ENCODE results near the gene CDH13. TPM values are rescaled to one million over a fixed set of nuclear protein-coding genes. Genes with fewer than 3 reads are reported as not detected.

The CDH13 gene
- total RNA-seq, 1 experiment from 2014 or later: 2.1 TPM

GRCh38 chr16:83306961-83307593 is 680.3 kb downstream of the CDH13 start:
- H3K27ac ChIP-seq (ENCODE audit: low read depth, low read length, poor library complexity, severe bottlenecking): no peak overlapping the region
- ChIA-PET POLR2A (ENCODE audit: low non-redundant PET) (no interaction called here), CTCF (no interaction called here)
- intact Hi-C loops (cut with micrococcal nuclease; ENCODE audit: unreplicated experiment): no loop called here
- no peak overlapping the region for H3K4me3 ChIP-seq (ENCODE audit: low read depth, low read length, poor library complexity, severe bottlenecking)
- no peaks in the 10 kb centered on the region for H3K4me1 ChIP-seq (ENCODE audit: insufficient read depth, low read length, poor library complexity, severe bottlenecking)
- no peaks in the 10 kb centered on the region for H3K36me3 ChIP-seq (ENCODE audit: insufficient read depth, low read length, poor library complexity, severe bottlenecking)
- peaks cover 64% of the 10 kb centered on the region for H3K27me3 ChIP-seq (replicated peaks; ENCODE audit: insufficient read depth, low read depth, low read length, poor library complexity)
- no TSS peak for BruUV-seq (replicated peaks)
- TF ChIP-seq CTCF (conservative IDR thresholded peaks at IDR 0.05; ENCODE audit: low read depth, low read length): no peak
- no peak for TF ChIP-seq EZH2 (IDR thresholded peaks at IDR 0.05; ENCODE audit: borderline replicate concordance, low read depth, low read length, poor library complexity, severe bottlenecking)
- H3K9me3 ChIP-seq (ENCODE audit: low read depth, low read length, poor library complexity, severe bottlenecking): no peaks in the 10 kb centered on the region
- no peak for DNase-seq (ENCODE audit: low spot score)

- no peaks in the 10 kb centered on the region for H3K4me1 ChIP-seq (ENCODE audit: insufficient read depth, low read length, poor library complexity, severe bottlenecking)
- no peak overlapping the region for H3K27ac ChIP-seq (ENCODE audit: low read depth, low read length, poor library complexity, severe bottlenecking)
- no peak for DNase-seq (ENCODE audit: low spot score)
- H3K27me3 ChIP-seq (replicated peaks; ENCODE audit: insufficient read depth, low read depth, low read length, poor library complexity): peaks cover 59% of the 10 kb centered on the region
- intact Hi-C loops (cut with micrococcal nuclease; ENCODE audit: unreplicated experiment): no loop called here
- H3K9me3 ChIP-seq (ENCODE audit: low read depth, low read length, poor library complexity, severe bottlenecking): no peaks in the 10 kb centered on the region
- ChIA-PET POLR2A (ENCODE audit: low non-redundant PET) (no interaction called here), CTCF (no interaction called here)
- TF ChIP-seq CTCF (conservative IDR thresholded peaks at IDR 0.05; ENCODE audit: low read depth, low read length): no peak
- peak; percentile 75 for TF ChIP-seq EZH2 (IDR thresholded peaks at IDR 0.05; ENCODE audit: borderline replicate concordance, low read depth, low read length, poor library complexity, severe bottlenecking)
- H3K36me3 ChIP-seq (ENCODE audit: insufficient read depth, low read length, poor library complexity, severe bottlenecking): no peaks in the 10 kb centered on the region
- BruUV-seq (replicated peaks): no TSS peak
- no peak overlapping the region for H3K4me3 ChIP-seq (ENCODE audit: low read depth, low read length, poor library complexity, severe bottlenecking)
Measured at GRCh38 chr16:83307594-83307992, 680.8 kb downstream of the CDH13 start.

- Histone ChIP-seq H3K4me1 (ENCODE audit: insufficient read depth, low read length, poor library complexity, severe bottlenecking) (no peaks in the 10 kb centered on the region), H3K4me3 (ENCODE audit: low read depth, low read length, poor library complexity, severe bottlenecking) (no peak overlapping the region), H3K9me3 (ENCODE audit: low read depth, low read length, poor library complexity, severe bottlenecking) (no peaks in the 10 kb centered on the region), H3K27me3 (replicated peaks; ENCODE audit: insufficient read depth, low read depth, low read length, poor library complexity) (peaks cover 60% of the 10 kb centered on the region), H3K27ac (ENCODE audit: low read depth, low read length, poor library complexity, severe bottlenecking) (no peak overlapping the region), H3K36me3 (ENCODE audit: insufficient read depth, low read length, poor library complexity, severe bottlenecking) (no peaks in the 10 kb centered on the region)
- TF ChIP-seq EZH2 (IDR thresholded peaks at IDR 0.05; ENCODE audit: borderline replicate concordance, low read depth, low read length, poor library complexity, severe bottlenecking): no peak
- no peak for TF ChIP-seq CTCF (conservative IDR thresholded peaks at IDR 0.05; ENCODE audit: low read depth, low read length)
- intact Hi-C loops (cut with micrococcal nuclease; ENCODE audit: unreplicated experiment): no loop called here
- no TSS peak for BruUV-seq (replicated peaks)
- DNase-seq (ENCODE audit: low spot score): no peak
- CTCF ChIA-PET: no interaction called here
- POLR2A ChIA-PET (ENCODE audit: low non-redundant PET): no interaction called here
Measured at GRCh38 chr16:83308414-83308813, 681.6 kb downstream of the CDH13 start.

All from A673 (cell line).